SJCRH30 (cell line): ENCODE data around the gene MINDY1. TPM values are rescaled to one million over a fixed set of nuclear protein-coding genes. Genes with fewer than 3 reads are reported as not detected.

ENCODE experiments used
- DNase-seq, 2 experiments: peaks; one replicate each; pipeline ENCODE4 v3.0.0-alpha.2; 2015 to 2020
- H3K27ac ChIP-seq: fragments of 250-450 bp; sonication (Bioruptor Pico); 2 replicates; pipeline ENCODE4 v1.5.1; 2020; ENCODE audit warnings: mild to moderate bottlenecking, moderate library complexity
- H3K27me3 ChIP-seq: fragments of 250-450 bp; sonication (Bioruptor Pico); 2 replicates; pipeline ENCODE4 v1.5.1; 2020; ENCODE audit warnings: mild to moderate bottlenecking, moderate library complexity
- H3K36me3 ChIP-seq: fragments of 250-450 bp; sonication (Bioruptor Pico); 2 replicates; pipeline ENCODE4 v1.5.1; 2020; ENCODE audit warnings: mild to moderate bottlenecking, moderate library complexity
- H3K4me1 ChIP-seq: fragments of 250-450 bp; sonication (Bioruptor Pico); 2 replicates; pipeline ENCODE4 v1.5.1; 2020; ENCODE audit warnings: mild to moderate bottlenecking, moderate library complexity
- H3K4me3 ChIP-seq: fragments of 250-450 bp; sonication (Bioruptor Pico); 2 replicates; pipeline ENCODE4 v1.5.1; 2020; ENCODE audit warnings: mild to moderate bottlenecking, moderate library complexity
- H3K9me3 ChIP-seq: fragments of 250-450 bp; sonication (Bioruptor Pico); replicated peaks from 2 replicates; pipeline ENCODE4 v1.5.1; 2020; ENCODE audit warnings: mild to moderate bottlenecking, moderate library complexity
- total RNA-seq: library from RNA; depleted of rRNA; stranded (reverse); fragments of >200 nt; shearing (Covaris generic); gene quantifications from 2 replicates; pipeline ENCODE4 v1.2.3, GENCODE V29; 2014

The MINDY1 gene
- total RNA-seq, 1 experiment from 2014 or later: 2.5 TPM

GRCh38 chr1:150970808-150971582 is 35.7 kb downstream of the MINDY1 start:
- peaks cover 34% of the 10 kb centered on the region for H3K36me3 ChIP-seq
- no peaks in the 10 kb centered on the region for H3K9me3 ChIP-seq
- H3K27ac ChIP-seq: no peak overlapping the region
- H3K27me3 ChIP-seq: no peaks in the 10 kb centered on the region
- no peak overlapping the region for H3K4me3 ChIP-seq
- peaks cover 18% of the 10 kb centered on the region for H3K4me1 ChIP-seq
- DNase-seq: no peak

GRCh38 chr1:150969626-150970025 is 37.1 kb downstream of the MINDY1 start:
- Histone ChIP-seq H3K9me3 (no peaks in the 10 kb centered on the region), H3K27me3 (no peaks in the 10 kb centered on the region), H3K4me3 (no peak overlapping the region), H3K36me3 (peaks cover 48% of the 10 kb centered on the region), H3K4me1 (peaks cover 18% of the 10 kb centered on the region), H3K27ac (no peak overlapping the region)
- no peak for DNase-seq

GRCh38 chr1:150968491-150968890 is 38.2 kb downstream of the MINDY1 start:
- H3K4me1 ChIP-seq: peaks cover 18% of the 10 kb centered on the region
- H3K27me3 ChIP-seq: no peaks in the 10 kb centered on the region
- H3K36me3 ChIP-seq: peaks cover 59% of the 10 kb centered on the region
- no peak for DNase-seq
- H3K9me3 ChIP-seq: no peaks in the 10 kb centered on the region
- no peak overlapping the region for H3K4me3 ChIP-seq
- no peak overlapping the region for H3K27ac ChIP-seq

- no peak overlapping the region for H3K4me3 ChIP-seq
- peaks cover 63% of the 10 kb centered on the region for H3K36me3 ChIP-seq
- no peak for DNase-seq
- H3K9me3 ChIP-seq: no peaks in the 10 kb centered on the region
- no peak overlapping the region for H3K27ac ChIP-seq
- peaks cover 12% of the 10 kb centered on the region for H3K4me1 ChIP-seq
- H3K27me3 ChIP-seq: no peaks in the 10 kb centered on the region
Observed at GRCh38 chr1:150967936-150968335, 38.8 kb downstream of the MINDY1 start.

GRCh38 chr1:150966011-150966410 is 40.7 kb downstream of the MINDY1 start:
- Histone ChIP-seq H3K4me1 (no peaks in the 10 kb centered on the region), H3K27ac (no peak overlapping the region), H3K36me3 (peaks cover 70% of the 10 kb centered on the region), H3K9me3 (no peaks in the 10 kb centered on the region), H3K4me3 (no peak overlapping the region), H3K27me3 (no peaks in the 10 kb centered on the region)
- no peak for DNase-seq

GRCh38 chr1:150965605-150966004 is 41.1 kb downstream of the MINDY1 start:
- H3K4me1 ChIP-seq: no peaks in the 10 kb centered on the region
- no peaks in the 10 kb centered on the region for H3K9me3 ChIP-seq
- no peaks in the 10 kb centered on the region for H3K27me3 ChIP-seq
- no peak overlapping the region for H3K27ac ChIP-seq
- no peak overlapping the region for H3K4me3 ChIP-seq
- peaks cover 74% of the 10 kb centered on the region for H3K36me3 ChIP-seq
- DNase-seq: no peak

- no peaks in the 10 kb centered on the region for H3K27me3 ChIP-seq
- H3K27ac ChIP-seq: no peak overlapping the region
- no peaks in the 10 kb centered on the region for H3K4me1 ChIP-seq
- no peak for DNase-seq
- no peak overlapping the region for H3K4me3 ChIP-seq
- H3K36me3 ChIP-seq: peaks cover 87% of the 10 kb centered on the region
- H3K9me3 ChIP-seq: no peaks in the 10 kb centered on the region
Observed at GRCh38 chr1:150964164-150964489, 42.6 kb downstream of the MINDY1 start.

- Histone ChIP-seq H3K9me3 (no peaks in the 10 kb centered on the region), H3K4me3 (no peak overlapping the region), H3K27ac (no peak overlapping the region), H3K4me1 (no peaks in the 10 kb centered on the region), H3K27me3 (no peaks in the 10 kb centered on the region), H3K36me3 (peaks cover 89% of the 10 kb centered on the region)
- no peak for DNase-seq
Observed at GRCh38 chr1:150963321-150964163, 43.2 kb downstream of the MINDY1 start.

- no peaks in the 10 kb centered on the region for H3K27me3 ChIP-seq
- no peak for DNase-seq
Observed at GRCh38 chr1:150961756-150962155, 44.9 kb downstream of the MINDY1 start.

GRCh38 chr1:150960646-150961045 is 46.1 kb downstream of the MINDY1 start:
- no peaks in the 10 kb centered on the region for H3K4me1 ChIP-seq
- no peaks in the 10 kb centered on the region for H3K9me3 ChIP-seq
- H3K27ac ChIP-seq: no peak overlapping the region
- peaks cover 69% of the 10 kb centered on the region for H3K36me3 ChIP-seq
- no peak for DNase-seq
- H3K4me3 ChIP-seq: no peak overlapping the region
- no peaks in the 10 kb centered on the region for H3K27me3 ChIP-seq

More at GRCh38 chr1:150961756-150962155, 44.9 kb downstream of the MINDY1 start:
- Histone ChIP-seq H3K36me3 (peaks cover 81% of the 10 kb centered on the region), H3K9me3 (no peaks in the 10 kb centered on the region), H3K27ac (no peak overlapping the region), H3K4me3 (no peak overlapping the region), H3K4me1 (no peaks in the 10 kb centered on the region)

- H3K36me3 ChIP-seq: peaks cover 57% of the 10 kb centered on the region
- no peak overlapping the region for H3K27ac ChIP-seq
- no peak overlapping the region for H3K4me3 ChIP-seq
- no peak for DNase-seq
- H3K27me3 ChIP-seq: no peaks in the 10 kb centered on the region
- no peaks in the 10 kb centered on the region for H3K4me1 ChIP-seq
- no peaks in the 10 kb centered on the region for H3K9me3 ChIP-seq
Observed at GRCh38 chr1:150957666-150958065, 49.0 kb downstream of the MINDY1 start.

GRCh38 chr1:150955280-150955679 is 51.4 kb downstream of the MINDY1 start:
- no peaks in the 10 kb centered on the region for H3K9me3 ChIP-seq
- H3K27ac ChIP-seq: no peak overlapping the region
- H3K27me3 ChIP-seq: no peaks in the 10 kb centered on the region
- H3K36me3 ChIP-seq: peaks cover 50% of the 10 kb centered on the region
- no peak for DNase-seq
- no peak overlapping the region for H3K4me3 ChIP-seq
- H3K4me1 ChIP-seq: no peaks in the 10 kb centered on the region

- Histone ChIP-seq H3K4me1 (no peaks in the 10 kb centered on the region), H3K27me3 (no peaks in the 10 kb centered on the region), H3K27ac (no peak overlapping the region), H3K4me3 (no peak overlapping the region), H3K9me3 (no peaks in the 10 kb centered on the region), H3K36me3 (peaks cover 46% of the 10 kb centered on the region)
- no peak for DNase-seq
Observed at GRCh38 chr1:150954708-150955107, 52.0 kb downstream of the MINDY1 start.
